Calu3 (cell line): ENCODE data around the gene SMG7. TPM values are rescaled to one million over a fixed set of nuclear protein-coding genes. Genes with fewer than 3 reads are reported as not detected.

ENCODE experiments used
- BruUV-seq: library from RNA; stranded (reverse); fragments of 400-500 nt; replicated peaks from 2 replicates; lab custom pipeline; 2021; lab: Mats Ljungman, UMichigan
- CTCF ChIA-PET: fragments of 300-600 bp; sonication (Branson Sonifier 250); formaldehyde crosslinking; loops from one replicate; lab custom pipeline; 2022; ENCODE audit warnings: antibody characterized with exemption; lab: Charles Lee
- DNase-seq: peaks from one replicate; pipeline ENCODE4 v3.0.0; 2022
- H3K27ac Mint-ChIP-seq: one replicate; pipeline ENCODE4 v1.8.0; 2022; ENCODE audit warnings: mixed read lengths; ENCODE audit not compliant: unreplicated experiment
- H3K27me3 Mint-ChIP-seq: one replicate; pipeline ENCODE4 v1.8.0; 2022; ENCODE audit warnings: mixed read lengths; ENCODE audit not compliant: unreplicated experiment
- H3K36me3 Mint-ChIP-seq: one replicate; pipeline ENCODE4 v1.8.0; 2022; ENCODE audit warnings: mild to moderate bottlenecking, moderate library complexity, mixed read lengths; ENCODE audit not compliant: insufficient read depth, unreplicated experiment
- H3K4me1 Mint-ChIP-seq: one replicate; pipeline ENCODE4 v1.8.0; 2022; ENCODE audit warnings: mild to moderate bottlenecking, low read depth, mixed read lengths; ENCODE audit not compliant: unreplicated experiment
- H3K4me3 Mint-ChIP-seq: one replicate; pipeline ENCODE4 v1.8.0; 2022; ENCODE audit warnings: mild to moderate bottlenecking, low read depth, moderate library complexity, mixed read lengths; ENCODE audit not compliant: unreplicated experiment
- H3K9me3 Mint-ChIP-seq: one replicate; pipeline ENCODE4 v1.8.0; 2022; ENCODE audit warnings: low read depth, mixed read lengths; ENCODE audit not compliant: unreplicated experiment
- CTCF ChIP-seq: fragments of 200-600 bp; IDR thresholded peaks from one replicate; pipeline ENCODE4 v1.8.0; 2022; ENCODE audit warnings: antibody characterized with exemption; ENCODE audit not compliant: unreplicated experiment
- intact Hi-C: fragments of 100-400 bp; cut with micrococcal nuclease; formaldehyde crosslinking; loops from one replicate; pipeline ENCODE4 v1.10.0; 2022; ENCODE audit not compliant: unreplicated experiment
- total RNA-seq: library from RNA; stranded (reverse); gene quantifications from 2 replicates; pipeline ENCODE4 v1.2.3, GENCODE V29; 2022

Gene SMG7
- total RNA-seq, 1 experiment from 2014 or later, result 96.3 TPM

- Mint-ChIP-seq H3K27me3 (no peaks in the 10 kb centered on the region), H3K4me3 (no peak overlapping the region), H3K36me3 (no peaks in the 10 kb centered on the region), H3K4me1 (peaks cover 7% of the 10 kb centered on the region), H3K9me3 (no peaks in the 10 kb centered on the region), H3K27ac (no peak overlapping the region)
- no TSS peak for BruUV-seq
- CTCF ChIA-PET, result no interaction called here
- no peak for DNase-seq
- TF ChIP-seq CTCF, result no peak
- intact Hi-C loops, result no loop called here
Observed at GRCh38 chr1:183584147-183584546, 111.8 kb downstream of the SMG7 start.

- intact Hi-C loops, result no loop called here
- no peak for TF ChIP-seq CTCF
- BruUV-seq, result no TSS peak
- no peaks in the 10 kb centered on the region for H3K36me3 Mint-ChIP-seq
- peaks cover 16% of the 10 kb centered on the region for H3K4me1 Mint-ChIP-seq
- H3K9me3 Mint-ChIP-seq, result no peaks in the 10 kb centered on the region
- CTCF ChIA-PET, result no interaction called here
- no peak for DNase-seq
- no peak overlapping the region for H3K4me3 Mint-ChIP-seq
- H3K27me3 Mint-ChIP-seq, result no peaks in the 10 kb centered on the region
- H3K27ac Mint-ChIP-seq, result no peak overlapping the region
Observed at GRCh38 chr1:183585038-183585437, 112.7 kb downstream of the SMG7 start.

- Mint-ChIP-seq H3K4me3 (no peak overlapping the region), H3K4me1 (peaks cover 23% of the 10 kb centered on the region), H3K27me3 (no peaks in the 10 kb centered on the region), H3K9me3 (no peaks in the 10 kb centered on the region), H3K36me3 (no peaks in the 10 kb centered on the region), H3K27ac (no peak overlapping the region)
- CTCF ChIA-PET, result no interaction called here
- TF ChIP-seq CTCF, result no peak
- no peak for DNase-seq
- intact Hi-C loops, result no loop called here
- no TSS peak for BruUV-seq
Observed at GRCh38 chr1:183586455-183586854, 114.2 kb downstream of the SMG7 start.

- Mint-ChIP-seq H3K27ac (no peak overlapping the region), H3K27me3 (no peaks in the 10 kb centered on the region), H3K4me3 (no peak overlapping the region), H3K4me1 (peaks cover 23% of the 10 kb centered on the region), H3K36me3 (no peaks in the 10 kb centered on the region), H3K9me3 (no peaks in the 10 kb centered on the region)
- CTCF ChIA-PET, result interaction anchor here (1.1 kb wide), 1 partner anchor 18 kb away, joined by 8 read pairs; no protein-coding TSS in a partner anchor
- DNase-seq, result no peak
- no TSS peak for BruUV-seq
- no peak for TF ChIP-seq CTCF
- intact Hi-C loops, result no loop called here
Observed at GRCh38 chr1:183586926-183587325, 114.6 kb downstream of the SMG7 start.
